Testis (tissue), 2 donors: ENCODE results near the gene MYL7.

ENCODE experiments used
- POLR2A ChIP-seq: fragments of 450-650 bp; IDR thresholded peaks from one replicate; pipeline ENCODE4 v1.6.1; 2017; ENCODE audit warnings: antibody characterized with exemption, mild to moderate bottlenecking, moderate library complexity
- TF ChIP-seq, protein P1 (sequence below), 3 experiments: fragments of 450-650 bp in 2 of 3; fragments of 200-600 bp in 1 of 3; sonication (generic) in 1 of 3; IDR thresholded peaks; one replicate each; pipeline ENCODE4 v1.5.1; 2016 to 2019; ENCODE audit warnings: antibody characterized with exemption in 3 of 3, mild to moderate bottlenecking in 2 of 3, moderate library complexity in 1 of 3

DNA sequence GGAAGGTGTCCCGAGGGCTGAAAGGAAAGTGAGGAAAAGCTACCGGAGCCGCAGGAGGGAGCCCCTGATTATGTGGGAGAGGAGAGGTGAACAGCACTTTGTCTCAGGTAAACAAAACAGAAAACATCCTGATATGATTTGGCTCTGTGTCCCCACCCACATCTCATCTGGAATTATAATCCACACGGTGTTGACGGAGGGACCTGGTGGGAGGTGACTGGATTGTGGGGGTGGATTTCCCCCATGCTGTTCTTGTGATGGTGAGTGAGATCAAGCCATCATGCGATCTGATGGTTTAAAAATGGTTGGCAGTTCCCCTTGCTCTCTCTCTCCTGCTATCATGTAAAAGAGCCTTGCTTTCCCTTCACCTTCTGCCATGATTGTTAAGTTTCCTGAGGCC lies 20.7 kb downstream of the MYL7 start:
- TF ChIP-seq, protein P1, sequence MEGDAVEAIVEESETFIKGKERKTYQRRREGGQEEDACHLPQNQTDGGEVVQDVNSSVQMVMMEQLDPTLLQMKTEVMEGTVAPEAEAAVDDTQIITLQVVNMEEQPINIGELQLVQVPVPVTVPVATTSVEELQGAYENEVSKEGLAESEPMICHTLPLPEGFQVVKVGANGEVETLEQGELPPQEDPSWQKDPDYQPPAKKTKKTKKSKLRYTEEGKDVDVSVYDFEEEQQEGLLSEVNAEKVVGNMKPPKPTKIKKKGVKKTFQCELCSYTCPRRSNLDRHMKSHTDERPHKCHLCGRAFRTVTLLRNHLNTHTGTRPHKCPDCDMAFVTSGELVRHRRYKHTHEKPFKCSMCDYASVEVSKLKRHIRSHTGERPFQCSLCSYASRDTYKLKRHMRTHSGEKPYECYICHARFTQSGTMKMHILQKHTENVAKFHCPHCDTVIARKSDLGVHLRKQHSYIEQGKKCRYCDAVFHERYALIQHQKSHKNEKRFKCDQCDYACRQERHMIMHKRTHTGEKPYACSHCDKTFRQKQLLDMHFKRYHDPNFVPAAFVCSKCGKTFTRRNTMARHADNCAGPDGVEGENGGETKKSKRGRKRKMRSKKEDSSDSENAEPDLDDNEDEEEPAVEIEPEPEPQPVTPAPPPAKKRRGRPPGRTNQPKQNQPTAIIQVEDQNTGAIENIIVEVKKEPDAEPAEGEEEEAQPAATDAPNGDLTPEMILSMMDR (IDR thresholded peaks at IDR 0.05), result no peak
- TF ChIP-seq POLR2A, result no peak
